DOHH2 (cell line): ENCODE data around the gene RASA2.

Experiments used
- H3F3A ChIP-seq: fragments of 200-600 bp; sonication (generic), shearing (Covaris generic); 2 replicates; pipeline ENCODE4 v1.6.0; 2016; ENCODE audit warnings: antibody characterized with exemption, mild to moderate bottlenecking; ENCODE audit not compliant: control insufficient read depth, insufficient read depth
- H3K27ac ChIP-seq: fragments of 200-600 bp; sonication (generic); 2 replicates; pipeline ENCODE4 v1.5.1; 2014; ENCODE audit warnings: low read depth, mild to moderate bottlenecking, low read length, moderate library complexity
- H3K27me3 ChIP-seq: fragments of 200-600 bp; sonication (generic); 2 replicates; pipeline ENCODE4 v1.6.1; 2014; ENCODE audit warnings: mild to moderate bottlenecking, low read length, mixed read lengths; ENCODE audit not compliant: control insufficient read depth
- H3K36me3 ChIP-seq: fragments of 200-600 bp; sonication (generic); 2 replicates; pipeline ENCODE4 v1.6.1; 2014; ENCODE audit warnings: mild to moderate bottlenecking, low read length, moderate library complexity, mixed read lengths; ENCODE audit not compliant: control insufficient read depth
- H3K4me1 ChIP-seq: fragments of 200-600 bp; sonication (generic); 2 replicates; pipeline ENCODE4 v1.6.1; 2014; ENCODE audit warnings: mild to moderate bottlenecking, low read length, mixed read lengths; ENCODE audit not compliant: control insufficient read depth
- H3K4me2 ChIP-seq: fragments of 200-600 bp; sonication (generic); 2 replicates; pipeline ENCODE4 v1.6.0; 2014; ENCODE audit warnings: mild to moderate bottlenecking, low read length, moderate library complexity
- H3K4me3 ChIP-seq: fragments of 200-600 bp; sonication (generic); 2 replicates; pipeline ENCODE4 v1.5.1; 2014; ENCODE audit warnings: mild to moderate bottlenecking, low read length, mixed read lengths
- H3K79me2 ChIP-seq: fragments of 200-600 bp; sonication (generic); 2 replicates; pipeline ENCODE4 v1.6.1; 2014; ENCODE audit warnings: mild to moderate bottlenecking, low read length, mixed read lengths; ENCODE audit not compliant: control insufficient read depth
- H3K9me2 ChIP-seq: fragments of 200-600 bp; sonication (generic); replicated peaks from 2 replicates; pipeline ENCODE4 v1.6.1; 2014; ENCODE audit warnings: mild to moderate bottlenecking, low read length, mixed read lengths; ENCODE audit not compliant: control insufficient read depth
- H3K9me3 ChIP-seq: fragments of 200-600 bp; sonication (generic); 2 replicates; pipeline ENCODE4 v1.6.1; 2014; ENCODE audit warnings: antibody characterized with exemption, low read length, mixed read lengths; ENCODE audit not compliant: control insufficient read depth, insufficient read depth
- H4K20me1 ChIP-seq: fragments of 200-600 bp; sonication (generic); 2 replicates; pipeline ENCODE4 v1.6.0; 2014; ENCODE audit warnings: low read depth, mild to moderate bottlenecking, antibody characterized with exemption, low read length, moderate library complexity; ENCODE audit not compliant: control insufficient read depth, insufficient read depth
- EZH2phosphoT487 ChIP-seq: fragments of 200-600 bp; sonication (generic); IDR thresholded peaks from 2 replicates; pipeline ENCODE4 v1.6.1; 2017; ENCODE audit warnings: borderline replicate concordance, mild to moderate bottlenecking, antibody characterized with exemption, low read length, moderate library complexity, mixed read lengths
- TF ChIP-seq, protein P1 (sequence below): fragments of 200-600 bp; sonication (generic); IDR thresholded peaks from one replicate; pipeline ENCODE4 v1.5.1; 2014; ENCODE audit warnings: antibody characterized with exemption, mild to moderate bottlenecking, low read depth, low read length; ENCODE audit not compliant: poor library complexity, severe bottlenecking

RASA2 gene

GRCh38 chr3:141564241-141564640 is 77.4 kb downstream of the RASA2 start:
- Histone ChIP-seq H3K4me3 (no peak overlapping the region), H3F3A (peaks cover 15% of the 10 kb centered on the region; the same call in 1 of the 2 replicates), H3K27ac (no peak overlapping the region), H3K4me1 (no peaks in the 10 kb centered on the region), H3K36me3 (peaks cover 37% of the 10 kb centered on the region), H3K4me2 (no peak overlapping the region), H3K79me2 (no peaks in the 10 kb centered on the region), H4K20me1 (no peaks in the 10 kb centered on the region), H3K27me3 (no peaks in the 10 kb centered on the region), H3K9me3 (no peaks in the 10 kb centered on the region), H3K9me2 (no peaks in the 10 kb centered on the region)
- TF ChIP-seq EZH2phosphoT487, result no peak
- TF ChIP-seq, protein P1, sequence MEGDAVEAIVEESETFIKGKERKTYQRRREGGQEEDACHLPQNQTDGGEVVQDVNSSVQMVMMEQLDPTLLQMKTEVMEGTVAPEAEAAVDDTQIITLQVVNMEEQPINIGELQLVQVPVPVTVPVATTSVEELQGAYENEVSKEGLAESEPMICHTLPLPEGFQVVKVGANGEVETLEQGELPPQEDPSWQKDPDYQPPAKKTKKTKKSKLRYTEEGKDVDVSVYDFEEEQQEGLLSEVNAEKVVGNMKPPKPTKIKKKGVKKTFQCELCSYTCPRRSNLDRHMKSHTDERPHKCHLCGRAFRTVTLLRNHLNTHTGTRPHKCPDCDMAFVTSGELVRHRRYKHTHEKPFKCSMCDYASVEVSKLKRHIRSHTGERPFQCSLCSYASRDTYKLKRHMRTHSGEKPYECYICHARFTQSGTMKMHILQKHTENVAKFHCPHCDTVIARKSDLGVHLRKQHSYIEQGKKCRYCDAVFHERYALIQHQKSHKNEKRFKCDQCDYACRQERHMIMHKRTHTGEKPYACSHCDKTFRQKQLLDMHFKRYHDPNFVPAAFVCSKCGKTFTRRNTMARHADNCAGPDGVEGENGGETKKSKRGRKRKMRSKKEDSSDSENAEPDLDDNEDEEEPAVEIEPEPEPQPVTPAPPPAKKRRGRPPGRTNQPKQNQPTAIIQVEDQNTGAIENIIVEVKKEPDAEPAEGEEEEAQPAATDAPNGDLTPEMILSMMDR, result no peak

DNA sequence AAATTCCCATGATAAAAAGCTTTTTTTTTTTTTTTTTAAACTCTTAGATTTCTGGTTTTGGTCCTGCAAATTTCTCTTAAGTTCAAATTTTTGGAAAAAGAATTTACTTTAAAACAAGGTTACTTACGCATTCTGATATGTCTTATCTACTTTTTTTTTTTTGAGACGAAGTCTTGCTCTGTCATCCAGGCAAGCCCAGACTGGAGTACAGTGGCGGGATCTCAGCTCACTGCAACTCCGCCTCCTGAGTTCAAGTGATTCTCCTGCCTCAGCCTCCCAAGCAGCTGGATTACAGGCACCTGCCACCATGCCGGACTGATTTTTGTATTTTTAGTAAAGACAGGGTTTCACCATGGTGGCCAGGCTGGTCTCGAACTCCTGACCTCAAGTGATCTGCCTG is 83.2 kb downstream of the RASA2 start:
- H3K79me2 ChIP-seq, result no peaks in the 10 kb centered on the region
- H3K4me1 ChIP-seq, result no peaks in the 10 kb centered on the region
- H3K9me2 ChIP-seq, result no peaks in the 10 kb centered on the region
- TF ChIP-seq, protein P1, result no peak
- no peak for TF ChIP-seq EZH2phosphoT487
- no peak overlapping the region for H3K4me2 ChIP-seq
- no peak overlapping the region for H3K27ac ChIP-seq
- H3K9me3 ChIP-seq, result no peaks in the 10 kb centered on the region
- no peak overlapping the region for H3K4me3 ChIP-seq
- H3K27me3 ChIP-seq, result no peaks in the 10 kb centered on the region
- H3K36me3 ChIP-seq, result peaks cover 49% of the 10 kb centered on the region
- no peaks in the 10 kb centered on the region for H4K20me1 ChIP-seq
- H3F3A ChIP-seq, result 0 out of 2 replicates have a peak, but pooled peaks cover 2% of the 10 kb centered on the region

DNA sequence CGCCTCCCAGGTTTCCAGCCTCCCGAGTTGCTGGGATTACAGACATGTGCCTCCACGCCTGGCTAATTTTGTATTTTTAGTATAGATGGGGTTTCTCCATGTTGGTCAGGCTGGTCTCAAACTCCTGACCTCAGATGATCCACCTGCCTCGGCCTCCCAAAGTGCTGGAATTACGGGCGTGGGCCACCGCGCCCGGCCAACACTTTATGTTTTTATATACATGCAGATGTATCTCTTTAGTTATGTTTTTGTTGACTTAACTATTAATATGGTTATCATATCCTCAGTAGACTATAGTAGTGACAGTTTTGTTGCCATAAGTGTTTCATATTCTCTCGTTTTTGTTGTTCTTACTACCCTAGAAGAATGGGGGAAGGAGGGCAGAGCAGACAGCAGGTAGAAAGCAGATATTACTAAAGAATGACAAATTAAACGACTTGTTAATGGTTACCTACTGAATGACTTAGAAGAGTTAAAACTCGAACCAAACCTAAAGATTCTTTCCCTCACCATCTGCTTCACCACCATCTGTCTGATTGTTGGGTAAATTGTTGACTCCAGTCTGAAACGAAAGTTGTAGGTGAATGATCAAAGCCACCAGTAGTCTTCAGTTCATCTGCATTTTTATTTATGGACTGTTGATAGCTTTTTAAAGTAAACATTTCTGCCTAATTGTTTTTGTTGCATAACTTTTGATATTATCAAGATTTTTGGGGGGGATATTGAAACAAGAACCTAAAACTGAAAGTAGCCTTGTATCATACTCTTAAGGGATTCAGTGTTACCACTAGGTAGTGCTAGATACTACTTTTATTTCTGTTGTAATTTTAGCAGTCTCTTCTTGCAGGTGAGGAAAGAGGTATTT is 89.3 kb downstream of the RASA2 start:
- Histone ChIP-seq H3F3A (peaks cover 4% of the 10 kb centered on the region; the same call in 1 of the 2 replicates), H3K4me1 (peaks cover 12% of the 10 kb centered on the region), H4K20me1 (no peaks in the 10 kb centered on the region), H3K36me3 (peaks cover 76% of the 10 kb centered on the region), H3K4me2 (no peak overlapping the region), H3K27ac (no peak overlapping the region), H3K9me2 (no peaks in the 10 kb centered on the region), H3K79me2 (no peaks in the 10 kb centered on the region), H3K27me3 (no peaks in the 10 kb centered on the region), H3K9me3 (no peaks in the 10 kb centered on the region), H3K4me3 (no peak overlapping the region)
- TF ChIP-seq EZH2phosphoT487, result no peak
- TF ChIP-seq, protein P1, result peak; percentile 61
